ENCODE data around the gene ZNF407.

The ZNF407 gene

DNA sequence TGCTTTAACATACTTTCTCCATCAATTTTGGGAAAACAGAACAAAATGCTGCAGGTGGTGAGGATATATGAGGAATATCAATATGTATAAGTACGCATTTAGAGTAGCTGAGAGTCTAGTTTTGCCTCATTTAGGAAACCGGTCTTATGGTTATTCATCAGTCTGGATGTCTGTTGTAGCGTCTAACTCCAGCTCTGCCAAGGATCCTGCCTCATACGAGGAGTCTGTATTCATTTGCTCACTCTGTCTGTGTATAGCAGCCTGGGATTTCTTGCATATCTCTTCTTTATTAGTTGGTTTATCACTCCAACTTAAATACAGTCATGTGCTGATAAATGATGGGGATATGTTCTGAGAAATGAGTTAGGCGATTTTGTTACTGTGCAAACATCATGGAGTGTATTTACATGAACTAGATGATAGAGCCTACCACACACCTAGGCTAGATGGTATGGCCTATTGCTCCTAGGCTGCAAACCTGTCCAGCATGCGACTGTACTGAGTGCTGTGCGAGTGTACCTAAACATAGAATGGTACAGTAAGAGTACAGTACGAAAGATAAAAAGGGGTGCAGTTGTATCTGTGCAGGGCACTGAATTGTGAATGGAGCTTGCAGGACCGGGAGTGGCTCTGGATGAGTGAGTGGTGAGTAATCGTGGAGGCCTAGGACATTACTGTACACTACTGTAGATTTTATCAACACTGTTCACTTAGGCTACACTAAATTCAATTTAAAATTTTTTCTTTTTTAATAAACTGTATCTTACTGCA, 148.1 kb downstream of the ZNF407 start:
- peak; percentile 66 for DNase-seq
- in situ Hi-C loops (cut with HindIII; ENCODE audit: low pct_ligation_motif_present, low pct_unique_long_range_greater_than_20kb, low sequenced_read_pairs), result no loop called here

DNA sequence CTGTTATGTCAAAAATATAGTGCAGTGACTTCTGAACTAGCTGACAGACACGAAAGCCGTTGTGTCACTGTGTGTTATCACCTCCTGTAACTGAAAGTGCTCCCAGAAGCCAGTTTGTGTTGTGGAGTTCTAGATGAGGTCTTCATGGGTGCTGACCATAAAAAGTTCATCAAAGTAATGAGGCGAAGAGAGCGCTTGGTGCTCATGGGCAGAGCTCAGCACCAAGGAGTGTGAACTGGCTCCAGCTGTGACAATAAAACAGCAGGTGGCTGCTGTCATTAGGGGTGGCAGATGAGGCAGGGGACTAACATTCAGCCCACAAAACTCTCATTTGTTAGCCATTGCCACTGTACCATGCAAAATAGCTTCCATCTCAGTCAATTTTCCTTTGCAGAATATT, 151.1 kb downstream of the ZNF407 start:
- in situ Hi-C loops (cut with HindIII; ENCODE audit: low pct_ligation_motif_present, low pct_unique_long_range_greater_than_20kb, low sequenced_read_pairs), result no loop called here
- no peak for DNase-seq

DNA sequence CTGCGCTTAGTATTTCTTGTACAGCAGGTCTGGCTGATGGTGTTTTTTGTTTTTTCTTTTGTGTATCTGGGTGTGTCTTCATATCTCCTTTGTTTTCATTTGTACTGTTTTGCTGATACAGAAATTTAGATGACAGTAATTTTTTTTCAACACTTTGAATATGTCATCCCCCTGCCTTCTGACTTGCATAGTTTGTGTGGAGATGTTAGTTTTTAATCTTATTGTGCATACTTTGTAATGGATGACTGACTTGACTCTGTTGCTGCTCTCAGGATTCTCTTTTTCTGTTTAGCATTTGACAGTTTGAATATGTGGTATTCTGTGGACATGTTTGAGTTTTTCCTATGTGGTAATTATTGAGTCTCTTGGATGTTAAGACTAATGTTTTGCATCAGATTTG, 161.3 kb downstream of the ZNF407 start:
- in situ Hi-C loops (cut with HindIII; ENCODE audit: low pct_ligation_motif_present, low pct_unique_long_range_greater_than_20kb, low sequenced_read_pairs), result no loop called here
- DNase-seq, result no peak

DNA sequence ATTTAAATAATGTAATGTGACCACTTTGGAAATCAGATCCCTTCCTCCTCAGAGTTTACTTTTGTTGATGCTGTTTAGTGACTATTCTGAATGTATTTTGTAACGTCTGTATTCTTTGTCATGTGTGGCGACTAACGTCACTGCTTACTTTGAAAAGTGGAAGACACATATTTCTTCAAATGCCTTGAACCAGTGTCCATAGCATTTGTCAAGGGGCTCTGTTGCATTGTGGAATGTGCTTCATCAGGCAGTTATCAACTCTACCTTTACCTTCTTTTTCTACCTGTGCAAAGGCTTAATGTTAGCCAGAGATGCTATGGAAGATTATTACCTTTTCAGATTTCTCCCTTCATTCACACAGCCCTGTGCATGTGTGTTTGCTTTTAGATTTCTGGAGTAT, 162.4 kb downstream of the ZNF407 start:
- DNase-seq, result no peak
- in situ Hi-C loops (cut with HindIII; ENCODE audit: low pct_ligation_motif_present, low pct_unique_long_range_greater_than_20kb, low sequenced_read_pairs), result no loop called here

DNA sequence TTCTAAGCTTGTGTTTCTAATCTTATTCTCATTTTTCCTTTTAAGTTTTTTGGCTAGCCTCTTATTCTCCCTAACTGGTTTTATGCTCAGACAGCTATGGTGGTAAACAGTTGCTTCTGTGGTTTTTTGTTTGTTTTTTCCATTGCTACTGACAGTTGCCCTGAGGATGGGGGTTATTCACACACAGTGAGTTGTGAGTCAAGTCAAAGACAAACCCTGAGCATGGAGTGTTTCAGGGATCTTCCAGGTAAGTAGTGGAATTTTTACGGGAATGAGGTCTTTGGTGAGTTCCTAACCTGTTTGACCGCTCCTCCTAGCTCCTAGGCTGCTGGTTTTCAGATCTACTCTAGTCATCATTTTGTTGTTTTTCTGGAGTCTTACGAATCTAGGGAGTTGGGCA, 162.8 kb downstream of the ZNF407 start:
- in situ Hi-C loops (cut with HindIII; ENCODE audit: low pct_ligation_motif_present, low pct_unique_long_range_greater_than_20kb, low sequenced_read_pairs), result no loop called here
- DNase-seq, result no peak

DNA sequence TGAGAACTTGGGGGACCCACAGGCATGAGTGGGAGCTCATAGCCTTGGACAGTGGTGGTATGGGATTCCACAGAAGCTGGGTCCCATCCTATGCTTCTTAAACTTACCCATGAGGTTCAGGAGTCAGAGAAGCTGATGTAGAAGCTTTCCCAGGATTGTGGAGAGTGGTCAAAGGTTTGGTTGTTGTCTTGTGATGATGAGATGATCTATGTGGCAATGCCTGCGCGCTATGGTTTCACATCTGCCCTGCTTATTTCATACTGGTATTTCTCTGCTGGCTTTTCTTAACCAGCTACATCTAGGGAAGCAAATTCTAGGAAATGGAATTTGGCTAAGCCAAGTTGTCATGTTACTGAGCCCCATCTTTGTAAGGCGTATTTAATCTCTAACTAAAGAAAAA, 168.6 kb downstream of the ZNF407 start:
- no peak for DNase-seq
- in situ Hi-C loops (cut with HindIII; ENCODE audit: low pct_ligation_motif_present, low pct_unique_long_range_greater_than_20kb, low sequenced_read_pairs), result no loop called here

GRCh38 chr18:74768096-74768495, 170.4 kb downstream of the ZNF407 start:
- no peak for DNase-seq
- in situ Hi-C loops (cut with HindIII; ENCODE audit: low pct_ligation_motif_present, low pct_unique_long_range_greater_than_20kb, low sequenced_read_pairs), result no loop called here

- in situ Hi-C loops (cut with HindIII; ENCODE audit: low pct_ligation_motif_present, low pct_unique_long_range_greater_than_20kb, low sequenced_read_pairs), result no loop called here
- DNase-seq, result no peak
Observed at GRCh38 chr18:74773171-74773624, 175.5 kb downstream of the ZNF407 start.

- in situ Hi-C loops (cut with HindIII; ENCODE audit: low pct_ligation_motif_present, low pct_unique_long_range_greater_than_20kb, low sequenced_read_pairs), result no loop called here
- no peak for DNase-seq
Observed at GRCh38 chr18:74774486-74774885, 176.8 kb downstream of the ZNF407 start.

- in situ Hi-C loops (cut with HindIII; ENCODE audit: low pct_ligation_motif_present, low pct_unique_long_range_greater_than_20kb, low sequenced_read_pairs), result no loop called here
- DNase-seq, result no peak
Observed at GRCh38 chr18:74775239-74775638, 177.6 kb downstream of the ZNF407 start.

- in situ Hi-C loops (cut with HindIII; ENCODE audit: low pct_ligation_motif_present, low pct_unique_long_range_greater_than_20kb, low sequenced_read_pairs), result no loop called here
- no peak for DNase-seq
Observed at GRCh38 chr18:74778191-74778847, 180.6 kb downstream of the ZNF407 start.

GRCh38 chr18:74784752-74785151, 187.1 kb downstream of the ZNF407 start:
- in situ Hi-C loops (cut with HindIII; ENCODE audit: low pct_ligation_motif_present, low pct_unique_long_range_greater_than_20kb, low sequenced_read_pairs), result no loop called here
- no peak for DNase-seq

DNA sequence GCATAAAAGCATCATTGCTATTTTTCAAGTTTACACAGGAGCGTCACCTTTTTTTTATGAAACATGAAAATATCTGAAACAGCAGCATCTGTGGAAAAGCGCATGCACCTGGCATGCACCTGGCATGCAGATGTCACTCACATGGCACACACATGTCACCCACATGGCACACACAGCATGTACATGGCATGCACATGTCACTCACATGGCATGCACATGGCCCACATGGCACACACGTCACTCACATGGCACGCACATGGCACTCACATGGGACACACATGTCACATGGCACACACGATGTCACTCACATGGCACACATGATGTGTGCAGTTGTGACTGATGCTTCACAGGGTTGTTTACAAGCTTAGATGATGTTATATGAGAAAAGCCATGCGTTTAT, 188.0 kb downstream of the ZNF407 start:
- in situ Hi-C loops (cut with HindIII; ENCODE audit: low pct_ligation_motif_present, low pct_unique_long_range_greater_than_20kb, low sequenced_read_pairs), result no loop called here
- DNase-seq, result no peak

GRCh38 chr18:74788657-74789056, 191.0 kb downstream of the ZNF407 start:
- in situ Hi-C loops (cut with HindIII; ENCODE audit: low pct_ligation_motif_present, low pct_unique_long_range_greater_than_20kb, low sequenced_read_pairs), result no loop called here
- DNase-seq, result no peak

DNA sequence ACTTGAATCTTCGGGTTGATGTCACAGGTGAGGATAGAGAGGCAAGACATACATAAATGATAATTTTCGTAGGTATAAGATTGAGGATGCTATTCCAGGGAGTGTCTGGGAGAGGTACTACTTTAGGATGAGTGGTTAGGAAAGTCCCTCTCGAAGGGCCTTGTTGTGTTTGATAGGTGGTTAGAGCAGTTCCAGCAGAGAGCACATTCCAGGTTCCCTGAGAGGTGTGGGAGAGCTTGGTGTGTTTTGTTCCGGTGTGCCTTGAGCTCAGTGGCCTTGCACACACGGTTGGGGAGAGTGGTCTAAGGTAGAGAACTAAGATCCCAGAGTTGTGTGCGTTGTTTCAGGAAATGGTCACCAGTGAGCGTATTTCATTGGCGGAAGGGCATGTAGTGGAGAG, 191.4 kb downstream of the ZNF407 start:
- DNase-seq, result no peak
- in situ Hi-C loops (cut with HindIII; ENCODE audit: low pct_ligation_motif_present, low pct_unique_long_range_greater_than_20kb, low sequenced_read_pairs), result no loop called here

GRCh38 chr18:74790451-74790850, 192.8 kb downstream of the ZNF407 start:
- no peak for DNase-seq
- in situ Hi-C loops (cut with HindIII; ENCODE audit: low pct_ligation_motif_present, low pct_unique_long_range_greater_than_20kb, low sequenced_read_pairs), result no loop called here

- in situ Hi-C loops (cut with HindIII; ENCODE audit: low pct_ligation_motif_present, low pct_unique_long_range_greater_than_20kb, low sequenced_read_pairs), result no loop called here
Observed at GRCh38 chr18:74791501-74792194, 194.0 kb downstream of the ZNF407 start.

DNA sequence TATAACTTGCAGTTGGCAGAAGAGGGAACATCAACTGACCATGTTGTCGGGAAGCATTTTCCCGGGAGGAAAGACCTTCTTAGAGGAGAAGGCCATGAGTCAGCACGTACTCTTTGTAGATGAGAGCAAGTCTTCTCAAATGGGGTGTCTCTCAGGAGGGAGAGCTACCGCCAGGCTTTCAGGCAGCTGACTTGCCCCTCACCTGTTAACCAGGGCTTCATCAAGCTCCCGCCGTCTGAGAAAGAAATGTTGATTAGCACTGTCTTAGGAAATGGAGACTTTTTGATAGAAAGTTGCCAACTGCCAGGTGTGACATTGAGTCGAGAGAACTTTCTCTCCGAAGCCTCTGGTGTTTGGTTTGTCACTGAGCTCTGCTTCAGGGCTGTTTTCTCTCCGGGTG, 196.1 kb downstream of the ZNF407 start:
- no peak for DNase-seq
- in situ Hi-C loops (cut with HindIII; ENCODE audit: low pct_ligation_motif_present, low pct_unique_long_range_greater_than_20kb, low sequenced_read_pairs), result no loop called here

More at GRCh38 chr18:74791501-74792194, 194.0 kb downstream of the ZNF407 start:
- no peak for DNase-seq

- no peak for DNase-seq
- in situ Hi-C loops (cut with HindIII; ENCODE audit: low pct_ligation_motif_present, low pct_unique_long_range_greater_than_20kb, low sequenced_read_pairs), result no loop called here
Observed at GRCh38 chr18:74795751-74796150, 198.1 kb downstream of the ZNF407 start.

DNA sequence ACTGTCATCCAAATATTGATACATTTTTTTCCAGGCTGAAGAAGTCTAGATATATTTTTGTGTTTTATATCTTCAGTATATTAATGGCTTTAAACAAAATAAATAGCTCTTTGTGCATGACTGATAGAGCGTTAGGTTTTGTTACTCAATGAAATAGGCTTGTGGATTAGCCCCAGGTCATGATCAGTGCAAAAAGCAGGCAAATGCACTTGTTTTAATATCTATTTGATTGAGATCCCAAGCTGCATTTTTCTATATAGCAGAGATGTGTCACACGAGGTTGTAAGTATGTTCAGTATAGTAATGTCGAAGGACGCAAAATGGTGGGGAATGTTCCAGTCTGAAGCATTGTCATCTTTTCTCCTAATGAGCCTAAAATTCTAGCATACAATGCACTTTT, 198.5 kb downstream of the ZNF407 start:
- in situ Hi-C loops (cut with HindIII; ENCODE audit: low pct_ligation_motif_present, low pct_unique_long_range_greater_than_20kb, low sequenced_read_pairs), result no loop called here
- no peak for DNase-seq
